NCI-H2107 treated with DMSO at 0.1 percent for 48 hours (cell line): Measurements from ENCODE around the gene CIB1.
A peak's percentile ranks its signal among the peaks of the same experiment; 100 is the strongest.
"Not testable (repeated sequence)": the region's sequence is repeated elsewhere in the genome, so short reads cannot be mapped to it uniquely, and the experiment has no call there.

Source experiments
- DNase-seq: peaks from one replicate; lab custom pipeline; 2025; ENCODE audit not compliant: unreplicated experiment; lab: John Stamatoyannopoulos, UW

Gene CIB1

DNA sequence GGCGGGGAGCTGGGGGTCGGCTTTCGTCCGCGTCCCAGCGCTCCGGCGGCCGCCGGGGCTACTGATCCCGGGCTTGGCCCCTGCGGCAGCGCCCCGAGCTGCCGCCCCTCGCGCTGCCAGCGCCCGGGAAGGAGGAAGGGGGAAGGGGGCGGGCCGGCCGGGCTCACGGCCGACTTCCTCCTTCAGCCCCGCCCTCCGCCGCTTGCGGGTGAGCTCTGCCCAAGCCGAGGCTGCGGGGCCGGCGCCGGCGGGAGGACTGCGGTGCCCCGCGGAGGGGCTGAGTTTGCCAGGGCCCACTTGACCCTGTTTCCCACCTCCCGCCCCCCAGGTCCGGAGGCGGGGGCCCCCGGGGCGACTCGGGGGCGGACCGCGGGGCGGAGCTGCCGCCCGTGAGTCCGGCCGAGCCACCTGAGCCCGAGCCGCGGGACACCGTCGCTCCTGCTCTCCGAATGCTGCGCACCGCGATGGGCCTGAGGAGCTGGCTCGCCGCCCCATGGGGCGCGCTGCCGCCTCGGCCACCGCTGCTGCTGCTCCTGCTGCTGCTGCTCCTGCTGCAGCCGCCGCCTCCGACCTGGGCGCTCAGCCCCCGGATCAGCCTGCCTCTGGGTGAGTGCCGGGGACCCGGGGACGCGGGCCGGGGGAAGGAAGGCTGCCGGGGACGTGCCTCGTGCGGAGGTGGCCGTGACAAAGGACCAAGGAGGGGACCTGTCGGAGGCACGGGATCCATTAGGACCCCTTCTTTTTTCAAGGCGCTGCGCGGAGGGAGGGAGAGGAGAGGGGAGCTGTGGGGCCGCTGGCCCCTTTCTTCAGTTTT is 32.4 kb downstream of the CIB1 start, which contains the start of gene SEMA4B:
Gene SEMA4B, plus strand, starts transcription at position 201 of the 814 bp plus-strand sequence. Its CDS starts 249 bp downstream, at position 450.
- no peak for DNase-seq

DNA sequence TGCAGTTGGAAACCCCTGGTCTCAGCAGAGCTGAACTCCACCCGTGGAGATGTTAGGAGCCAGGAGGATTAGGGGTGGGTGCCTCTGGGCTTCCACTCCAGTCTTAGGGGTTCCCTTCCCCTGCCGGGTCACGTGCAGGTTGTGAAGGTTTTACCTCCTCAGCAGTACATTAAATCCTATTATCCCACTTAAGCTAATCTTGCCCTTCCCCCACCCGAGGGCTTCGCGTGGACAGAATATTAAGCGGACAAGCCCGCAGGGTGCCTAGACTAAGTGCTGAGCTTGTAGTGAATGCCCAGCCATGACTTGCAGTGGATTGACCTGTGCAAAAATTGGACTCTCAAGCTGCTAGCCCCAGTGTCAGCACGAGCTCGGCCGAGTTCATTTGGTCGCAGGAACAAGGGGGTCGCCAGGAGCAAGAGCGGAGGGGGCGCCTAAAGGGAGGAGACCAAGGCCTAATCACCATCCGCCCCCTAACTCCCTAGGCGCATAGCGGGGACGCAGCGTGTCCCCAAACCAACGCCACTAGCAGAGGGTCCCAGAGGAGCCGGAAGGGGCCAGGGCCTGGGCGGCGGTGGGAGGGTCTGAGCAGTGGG is 33.1 kb downstream of the CIB1 start:
- no peak for DNase-seq

DNA sequence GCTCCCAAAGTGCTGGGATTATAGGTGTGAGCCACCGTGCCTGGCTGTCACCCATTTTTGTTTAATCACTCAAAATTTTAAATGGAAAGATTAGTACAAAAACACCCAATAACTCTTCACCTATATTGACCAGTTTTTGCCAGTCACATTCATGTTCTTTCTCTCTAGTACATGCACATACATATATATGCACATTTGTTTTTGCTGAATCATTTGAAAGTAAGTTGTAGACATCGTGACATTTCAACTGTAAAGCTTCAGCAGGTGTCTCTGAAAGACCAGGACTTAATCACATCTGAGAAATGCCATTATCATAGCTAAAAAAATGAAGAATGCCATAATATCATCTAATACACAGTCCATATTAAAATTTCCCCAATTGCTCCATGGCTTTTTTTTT is 39.1 kb downstream of the CIB1 start:
- no peak for DNase-seq

DNA sequence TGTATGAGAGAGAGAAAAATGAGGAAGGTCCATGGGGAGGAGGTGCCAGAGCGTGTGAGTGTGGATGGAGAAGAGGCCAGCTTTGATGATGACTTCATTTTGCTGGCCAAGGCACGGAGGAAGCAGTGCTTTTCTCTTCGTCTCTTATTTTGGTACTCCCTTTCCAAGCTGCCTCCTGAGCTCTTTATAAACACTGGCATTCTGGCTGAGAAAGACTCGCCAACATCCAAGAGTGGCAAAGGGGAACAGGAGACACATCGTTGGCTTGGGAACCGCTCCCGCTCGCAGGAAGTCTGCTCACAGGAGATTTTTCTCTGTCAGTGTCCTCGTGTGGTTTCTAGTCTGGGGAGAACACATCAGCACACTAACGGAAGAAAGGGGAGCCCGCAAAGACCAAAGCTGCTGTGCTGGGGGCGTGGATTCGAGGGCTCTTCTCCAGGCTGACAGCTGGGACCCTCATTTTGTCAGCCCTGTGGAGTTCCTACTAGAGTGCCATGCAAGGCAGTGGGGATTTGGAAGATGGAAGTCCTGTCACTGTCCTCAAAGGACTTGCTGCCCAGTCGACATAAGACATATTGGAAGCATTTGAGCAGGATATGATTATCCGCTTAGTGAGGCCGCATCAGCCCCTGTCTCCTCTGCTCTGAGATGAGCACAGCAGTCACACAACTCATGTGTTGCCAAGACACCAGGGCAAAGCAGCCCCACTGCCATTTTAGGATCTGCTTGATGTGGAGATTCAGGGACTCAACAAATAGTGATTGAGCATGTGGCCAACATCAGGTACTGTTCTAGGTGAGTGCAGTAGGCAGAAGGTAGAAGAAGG is 40.6 kb downstream of the CIB1 start:
- no peak for DNase-seq

DNA sequence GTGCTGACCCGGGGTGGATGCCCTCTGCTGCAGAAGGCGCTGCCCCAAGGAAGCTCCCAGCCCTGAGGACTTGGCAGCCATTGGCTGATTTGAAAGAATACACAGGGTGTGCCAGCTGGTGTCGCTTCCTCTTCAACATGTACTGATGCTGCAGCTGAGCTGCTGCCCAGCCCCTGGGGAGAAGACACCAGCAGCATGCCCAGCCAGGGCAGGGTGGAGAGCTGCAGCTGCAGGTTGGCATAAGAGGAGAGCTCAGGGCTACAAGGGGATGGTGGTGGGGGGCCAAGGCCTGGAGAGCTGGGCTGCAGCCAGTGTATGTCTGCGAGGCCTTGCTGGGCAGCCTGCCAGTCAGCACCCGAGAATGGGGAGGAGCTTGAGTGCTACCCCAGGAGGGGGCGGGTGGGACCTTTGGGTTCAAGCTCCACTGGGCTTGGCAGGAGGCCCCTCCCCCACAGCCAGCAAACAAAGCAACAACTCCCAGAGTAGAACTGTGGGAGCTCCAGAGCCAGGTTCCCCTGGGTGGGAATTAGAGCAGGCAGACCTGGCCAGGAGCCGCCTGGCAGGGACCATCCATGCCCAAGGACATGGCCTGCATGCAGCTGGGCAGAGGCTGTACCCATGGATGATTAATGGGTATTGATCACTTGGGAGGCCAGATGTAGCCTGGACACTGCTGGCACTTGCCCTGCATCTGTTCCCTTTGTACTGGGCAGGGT is 41.8 kb downstream of the CIB1 start:
- DNase-seq: peak; percentile 68

DNA sequence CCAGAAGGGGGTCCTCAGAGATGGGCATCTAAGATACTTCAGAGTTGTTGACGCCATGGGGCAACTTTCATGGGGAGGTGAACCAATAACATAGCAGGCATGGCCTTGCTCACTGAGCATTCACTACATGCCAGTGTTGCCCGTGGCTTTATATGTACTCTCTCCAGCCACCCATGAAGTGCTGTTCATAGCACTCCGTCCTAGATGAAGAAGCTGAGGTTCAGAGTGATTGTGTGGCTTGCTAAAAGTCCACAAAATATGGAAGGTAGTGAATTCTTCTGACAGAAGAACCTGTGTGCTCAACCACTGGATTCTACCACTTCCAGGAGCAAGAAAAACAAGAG is 42.4 kb downstream of the CIB1 start:
- DNase-seq: no peak

DNA sequence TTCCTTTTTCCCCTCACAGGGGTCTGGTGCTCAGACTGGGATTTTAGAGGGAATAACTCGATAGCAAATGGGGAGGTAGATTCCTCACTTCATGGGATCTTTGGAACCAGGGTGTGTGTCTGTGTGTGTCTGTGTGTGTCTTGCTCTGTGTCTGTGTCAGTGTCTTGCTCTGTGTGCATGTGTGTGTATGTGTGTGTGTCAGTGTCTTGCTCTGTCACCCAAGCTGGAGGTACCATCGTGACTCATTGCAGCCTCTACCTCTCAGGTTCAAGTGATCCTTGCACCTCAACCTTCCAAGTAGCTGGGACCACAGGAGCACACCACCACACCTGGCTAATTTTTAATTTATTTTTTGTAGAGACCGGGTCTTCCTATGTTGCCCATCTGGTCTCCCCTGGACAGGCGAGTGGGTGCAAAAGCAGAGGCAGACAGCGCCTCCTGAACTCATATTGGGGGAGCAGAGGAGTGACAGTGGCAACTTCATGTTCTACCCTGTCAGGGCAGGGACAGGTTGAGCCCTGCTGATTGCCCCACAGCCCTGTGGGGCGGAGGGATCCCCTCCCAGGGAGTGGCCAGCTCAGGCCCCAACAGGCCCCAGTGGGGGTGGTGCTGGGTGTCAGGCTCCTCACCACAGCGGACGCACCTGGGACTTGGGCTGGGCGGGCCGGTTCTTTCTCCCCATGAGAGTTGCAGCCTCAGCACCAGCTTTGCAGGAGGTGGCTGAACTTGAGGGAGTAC is 43.0 kb downstream of the CIB1 start:
- no peak for DNase-seq

DNA sequence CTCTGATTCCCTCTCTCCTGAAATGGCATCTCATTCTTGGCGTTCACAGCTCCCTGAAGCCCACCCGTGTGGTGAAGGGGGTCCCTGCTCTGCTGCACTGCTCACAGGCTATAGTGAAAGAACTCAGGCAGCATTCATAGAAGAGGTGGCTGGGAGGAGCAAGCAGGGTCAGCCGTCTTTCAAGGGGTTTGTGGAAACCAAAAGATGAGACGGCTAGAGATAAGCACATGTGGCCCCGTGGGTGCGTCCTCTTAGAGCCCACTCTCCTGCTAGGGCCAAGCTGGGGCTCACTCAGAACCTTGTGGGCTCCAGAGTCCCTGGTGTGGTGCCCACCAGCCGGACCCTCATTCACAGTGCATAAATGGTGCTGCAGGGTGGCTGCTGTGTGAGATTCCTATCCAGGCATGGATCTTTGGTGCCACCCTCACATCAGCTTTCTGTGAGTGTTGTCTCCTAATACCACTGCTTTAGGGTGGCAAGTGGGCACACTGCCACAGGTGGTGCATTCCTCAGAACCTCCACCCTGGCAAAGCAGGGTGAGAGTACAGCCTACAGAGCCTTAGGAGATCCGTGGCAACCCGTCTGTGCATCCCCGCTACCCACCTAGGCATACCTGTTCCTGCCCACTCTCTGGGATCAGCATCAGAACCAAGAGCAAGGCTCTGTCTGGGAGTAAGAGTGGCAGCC is 43.8 kb downstream of the CIB1 start:
- no peak for DNase-seq

DNA sequence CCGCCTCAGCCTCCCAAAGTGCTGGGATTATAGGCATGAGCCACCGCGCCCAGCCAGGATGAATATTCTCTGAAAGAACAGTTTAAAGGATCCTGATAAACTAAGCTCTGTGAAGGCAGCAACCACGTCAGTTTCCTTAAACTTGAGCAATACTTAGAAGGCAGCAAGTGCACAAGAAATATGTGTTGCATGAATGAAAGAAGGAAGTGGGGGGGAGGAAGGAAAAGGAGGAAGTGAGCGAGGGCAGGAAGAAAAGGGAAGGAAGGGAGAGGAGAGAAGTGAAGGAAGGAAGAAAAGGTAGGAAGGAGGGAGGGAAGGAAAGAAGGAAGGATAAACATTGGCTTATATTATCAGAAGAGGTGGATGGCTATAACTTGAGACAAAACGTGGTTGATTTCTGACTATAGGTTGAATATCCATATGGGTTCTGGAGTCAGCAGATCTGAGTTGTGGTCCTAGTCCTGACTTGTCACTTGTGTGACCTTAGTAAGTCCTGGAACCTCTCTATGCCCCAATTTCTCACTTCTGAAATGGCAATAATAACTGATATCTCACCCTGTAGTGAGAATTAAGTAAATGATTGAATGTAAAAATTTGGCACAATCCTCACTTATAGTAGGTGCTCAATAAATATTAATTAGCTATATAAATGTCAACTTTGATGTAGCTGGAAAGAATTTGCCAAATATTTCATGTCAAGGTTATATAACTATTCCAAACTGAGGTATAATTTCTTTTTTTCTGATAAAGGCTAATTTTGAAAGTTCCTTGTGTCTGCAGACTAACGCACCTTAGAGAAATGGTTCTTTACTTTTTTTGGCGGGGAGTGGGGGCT is 44.6 kb downstream of the CIB1 start:
- DNase-seq: no peak

DNA sequence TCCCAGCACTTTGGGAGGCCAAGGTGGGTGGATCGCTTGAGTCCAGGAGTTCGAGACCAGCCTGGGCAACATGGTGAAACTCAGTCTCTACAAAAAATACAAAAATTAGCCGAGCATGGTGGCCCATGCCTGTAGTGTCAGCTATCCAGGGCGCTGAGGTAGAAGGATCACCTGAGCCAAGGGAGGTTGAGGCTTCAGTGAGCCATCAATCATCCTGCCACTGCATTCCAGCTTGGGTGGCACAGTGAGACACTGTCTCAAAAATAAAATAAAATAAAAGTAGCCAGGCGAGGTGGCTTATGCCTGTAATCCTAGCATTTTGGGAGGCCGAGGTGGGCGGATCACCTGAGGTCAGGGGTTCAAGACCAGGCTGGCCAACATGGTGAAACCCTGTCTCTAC is 45.7 kb downstream of the CIB1 start:
- not testable (repeated sequence) for DNase-seq

DNA sequence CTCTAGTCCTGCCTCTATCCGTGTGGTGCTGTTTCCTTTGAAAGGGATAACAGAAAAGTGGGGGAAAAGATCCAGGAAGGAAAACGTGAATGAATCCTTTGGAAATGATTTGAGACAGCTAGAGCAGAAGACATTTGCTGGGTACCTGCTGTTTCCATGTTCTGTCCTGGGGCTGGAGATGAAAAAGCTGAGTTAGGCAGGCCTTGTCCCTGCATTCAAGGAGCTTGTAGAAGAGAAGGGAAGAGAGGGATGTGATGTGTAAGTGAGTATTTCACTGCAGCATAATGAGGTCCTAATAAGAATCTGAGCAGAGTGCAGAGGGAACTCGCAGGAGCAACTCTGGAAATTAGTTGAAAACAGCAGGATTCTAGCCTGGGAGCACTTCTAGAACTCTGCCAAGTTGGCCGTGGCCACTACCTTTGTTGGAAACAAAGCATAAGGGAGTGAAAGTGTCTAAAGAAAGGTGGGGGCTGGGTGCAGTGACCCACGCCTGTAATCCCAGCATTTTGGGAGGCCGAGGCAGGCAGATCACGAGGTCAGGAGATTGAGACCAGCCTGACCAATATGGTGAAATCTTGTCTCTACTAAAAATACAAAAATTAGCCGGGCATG is 46.4 kb downstream of the CIB1 start:
- no peak for DNase-seq

DNA sequence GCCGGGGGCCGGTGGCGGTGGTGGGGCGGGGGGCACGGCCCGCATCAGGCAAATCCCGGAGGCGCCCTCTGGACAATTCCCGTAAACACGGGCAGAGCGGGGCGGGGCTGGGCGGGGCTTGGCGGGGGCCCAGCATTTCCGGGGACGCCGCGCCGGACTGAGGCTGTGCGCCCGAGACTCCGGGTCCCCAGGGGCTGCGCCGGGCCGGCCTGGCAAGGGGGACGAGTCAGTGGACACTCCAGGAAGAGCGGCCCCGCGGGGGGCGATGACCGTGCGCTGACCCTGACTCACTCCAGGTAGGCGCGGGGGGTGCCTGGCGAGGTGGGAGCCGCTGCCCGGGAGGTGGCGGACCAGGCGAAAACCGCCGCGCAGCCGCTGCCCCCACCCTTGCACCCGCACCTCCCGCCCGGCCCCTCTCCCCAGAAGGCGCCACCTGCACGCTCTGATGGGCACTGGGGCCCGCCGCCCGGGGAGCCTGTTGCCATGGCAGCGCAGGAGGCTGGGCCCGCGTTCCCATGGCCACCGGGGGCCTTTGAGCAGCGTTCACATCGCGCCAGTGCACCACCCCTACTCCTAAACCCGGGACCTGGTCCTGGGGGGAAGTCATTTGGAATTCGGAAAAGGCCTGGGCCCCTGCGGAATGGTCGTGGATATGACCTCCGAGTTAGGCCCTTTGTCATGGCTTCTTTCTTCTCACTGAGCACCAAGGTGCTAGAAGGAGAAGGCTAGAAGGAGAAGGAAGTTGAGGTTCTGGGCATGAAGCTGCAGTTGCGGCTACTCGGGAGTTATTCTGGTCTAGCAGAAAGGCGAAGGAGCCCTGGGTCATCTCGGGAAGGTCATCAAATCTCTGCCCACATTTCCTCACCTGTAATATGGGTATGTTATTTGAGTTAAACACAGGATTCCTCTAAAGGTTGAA is 48.7 kb downstream of the CIB1 start:
- peak; percentile 43 for DNase-seq

DNA sequence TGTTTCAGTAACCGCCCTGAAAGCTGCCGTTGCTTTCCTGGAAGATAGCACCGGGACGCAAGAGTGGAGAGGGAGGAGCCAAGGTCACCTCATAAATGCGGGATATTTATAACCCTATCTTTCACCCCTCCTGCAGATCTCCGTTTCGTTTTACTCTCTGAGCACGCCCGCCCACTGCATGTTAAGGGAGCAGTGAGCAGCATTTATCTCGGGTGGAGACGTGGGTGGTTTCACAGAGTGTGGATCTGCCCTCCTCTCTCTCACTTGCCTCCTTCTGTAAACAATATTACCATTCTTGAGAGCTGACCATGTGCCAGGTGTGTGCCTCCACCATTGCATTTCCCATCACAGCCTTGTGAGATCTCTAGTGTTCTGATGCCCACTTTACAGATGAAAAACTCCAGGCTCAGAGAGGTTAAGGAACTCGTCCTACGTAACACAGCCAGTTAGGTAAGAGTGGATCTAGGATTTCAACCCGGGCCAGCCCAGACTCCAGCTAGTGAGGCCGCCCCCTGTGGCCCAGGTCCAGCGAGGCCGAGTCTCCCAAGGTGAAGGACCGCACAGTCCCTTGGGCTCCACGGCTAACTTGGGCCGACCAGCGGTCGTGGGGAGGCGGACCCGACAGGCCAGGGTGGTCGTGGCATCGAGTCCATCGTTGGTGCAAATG is 49.5 kb downstream of the CIB1 start:
- peak; percentile 46 for DNase-seq

DNA sequence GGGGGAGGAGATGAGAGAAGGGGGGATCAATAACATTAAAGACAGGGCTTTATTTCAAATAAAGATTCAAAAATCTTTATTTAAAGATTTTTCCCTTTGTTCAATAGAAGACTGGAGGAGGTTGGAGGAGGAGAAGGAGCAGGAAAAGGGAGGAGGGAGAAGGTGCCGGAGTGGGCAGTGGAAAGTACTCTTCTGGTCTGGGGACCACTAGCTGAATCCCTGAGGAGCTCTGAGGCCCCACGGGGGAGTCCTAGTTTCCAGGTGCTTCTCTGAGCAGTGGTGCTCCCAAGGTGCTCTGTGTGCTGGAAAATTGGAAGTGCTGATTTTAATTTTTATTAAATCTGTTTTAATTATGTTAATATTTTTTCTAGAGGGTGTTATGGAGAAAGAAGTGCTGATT is 52.0 kb downstream of the CIB1 start:
- no peak for DNase-seq
